IMR-90 (cell line): ENCODE measurements around the gene CALU. TPM values are rescaled to one million over a fixed set of nuclear protein-coding genes. Genes with fewer than 3 reads are reported as not detected.

Experiments
- ATAC-seq: fragments of 200-7000 bp; cut with Tn5 transposase; 2 replicates; pipeline ENCODE4 v1.9.1; 2020; ENCODE audit warnings: low read depth, mild to moderate bottlenecking, moderate library complexity
- BruUV-seq: library from RNA; stranded (reverse); fragments of 400-500 nt; replicated peaks from 2 replicates; lab custom pipeline; 2021; lab: Mats Ljungman, UMichigan
- CTCF ChIA-PET: fragments of 300-600 bp; formaldehyde crosslinking; extraction: SDS; loops from one replicate; lab custom pipeline; 2021; ENCODE audit warnings: antibody characterized with exemption; lab: Yijun Ruan, JAX
- POLR2A ChIA-PET: fragments of 300-600 bp; sonication (Branson Sonifier 250); formaldehyde crosslinking; loops from one replicate; lab custom pipeline; 2022; ENCODE audit warnings: antibody characterized with exemption; ENCODE audit not compliant: unreplicated experiment; lab: Charles Lee
- DNase-seq: peaks from one replicate; pipeline ENCODE4 v3.0.0; 2013
- H2AFZ ChIP-seq: replicated peaks from 2 replicates; pipeline ENCODE3; 2013; ENCODE audit warnings: low read length, mild to moderate bottlenecking; ENCODE audit not compliant: poor library complexity
- H2AK5ac ChIP-seq: 2 replicates; pipeline ENCODE4 v1.6.1; 2013; ENCODE audit warnings: low read depth, low read length, inconsistent platforms
- H2AK9ac ChIP-seq: replicated peaks from 2 replicates; pipeline ENCODE3; 2013; ENCODE audit warnings: mild to moderate bottlenecking, low read depth, low read length, moderate library complexity; ENCODE audit not compliant: poor library complexity
- H2BK120ac ChIP-seq: 2 replicates; pipeline ENCODE4 v1.6.1; 2013; ENCODE audit warnings: low read depth, low read length, inconsistent platforms
- H2BK15ac ChIP-seq: 3 replicates; pipeline ENCODE4 v1.6.1; 2013; ENCODE audit warnings: low read depth, low read length, inconsistent platforms
- H2BK20ac ChIP-seq: 2 replicates; pipeline ENCODE4 v1.6.1; 2013; ENCODE audit warnings: low read depth, mild to moderate bottlenecking, inconsistent platforms, low read length, moderate library complexity
- H2BK5ac ChIP-seq: 2 replicates; pipeline ENCODE4 v1.6.1; 2013; ENCODE audit warnings: mild to moderate bottlenecking, low read depth, low read length, inconsistent platforms; ENCODE audit not compliant: poor library complexity, severe bottlenecking
- H3K14ac ChIP-seq: replicated peaks from 2 replicates; pipeline ENCODE4 v1.6.1; 2013; ENCODE audit warnings: low read depth, low read length, inconsistent platforms
- H3K18ac ChIP-seq: 2 replicates; pipeline ENCODE4 v1.6.1; 2013; ENCODE audit warnings: low read depth, low read length, control low read depth
- H3K23ac ChIP-seq: 2 replicates; pipeline ENCODE4 v1.6.1; 2013; ENCODE audit warnings: low read depth, low read length, inconsistent platforms
- H3K27ac ChIP-seq: 2 replicates; pipeline ENCODE4 v1.5.1; 2013; ENCODE audit warnings: mild to moderate bottlenecking, control low read depth, low read length; ENCODE audit not compliant: insufficient read depth
- H3K27me3 ChIP-seq: 2 replicates; pipeline ENCODE4 v1.6.1; 2013; ENCODE audit warnings: low read length; ENCODE audit not compliant: control insufficient read depth, insufficient read depth
- H3K36me3 ChIP-seq: 2 replicates; pipeline ENCODE4 v1.6.1; 2013; ENCODE audit warnings: low read length, mixed read lengths; ENCODE audit not compliant: control insufficient read depth, insufficient read depth
- H3K4ac ChIP-seq: 2 replicates; pipeline ENCODE4 v1.6.1; 2013; ENCODE audit warnings: low read depth, low read length, inconsistent platforms
- H3K4me1 ChIP-seq: 2 replicates; pipeline ENCODE4 v1.6.1; 2013; ENCODE audit warnings: low read length, mixed read lengths; ENCODE audit not compliant: control insufficient read depth, insufficient read depth
- H3K4me2 ChIP-seq: 2 replicates; pipeline ENCODE4 v1.6.1; 2013; ENCODE audit warnings: low read depth, mild to moderate bottlenecking, control low read depth, low read length, moderate library complexity
- H3K4me3 ChIP-seq: 2 replicates; pipeline ENCODE4 v1.5.1; 2013; ENCODE audit warnings: low read depth, mild to moderate bottlenecking, control low read depth, low read length, moderate library complexity; ENCODE audit not compliant: insufficient read depth
- H3K56ac ChIP-seq: 2 replicates; pipeline ENCODE4 v1.6.1; 2013; ENCODE audit warnings: low read length, inconsistent platforms; ENCODE audit not compliant: insufficient read depth; ENCODE audit errors: extremely low read depth
- H3K79me1 ChIP-seq, 2 experiments: 2 replicates each; pipeline ENCODE4 v1.6.1; 2013; ENCODE audit warnings: low read length in 2 of 2, inconsistent platforms in 1 of 2, low read depth in 1 of 2
- H3K9ac ChIP-seq: 2 replicates; pipeline ENCODE4 v1.6.1; 2013; ENCODE audit warnings: low read depth, low read length, control low read depth
- H3K9me1 ChIP-seq: 2 replicates; pipeline ENCODE4 v1.6.1; 2013; ENCODE audit warnings: low read length, inconsistent platforms; ENCODE audit not compliant: insufficient read depth
- H3K9me3 ChIP-seq: 2 replicates; pipeline ENCODE4 v1.6.1; 2013; ENCODE audit warnings: low read length; ENCODE audit not compliant: control insufficient read depth, insufficient read depth
- H4K20me1 ChIP-seq: 2 replicates; pipeline ENCODE4 v1.6.1; 2013; ENCODE audit warnings: low read length, inconsistent platforms; ENCODE audit not compliant: insufficient read depth
- H4K5ac ChIP-seq: 2 replicates; pipeline ENCODE4 v1.6.1; 2013; ENCODE audit warnings: mild to moderate bottlenecking, low read depth, low read length, control low read depth
- H4K8ac ChIP-seq, 2 experiments: 2 replicates each; pipeline ENCODE4 v1.6.1; 2013; ENCODE audit warnings: low read depth in 2 of 2, low read length in 2 of 2, control low read depth in 1 of 2, inconsistent platforms in 1 of 2
- H4K91ac ChIP-seq: 2 replicates; pipeline ENCODE4 v1.6.1; 2013; ENCODE audit warnings: low read depth, low read length, inconsistent platforms; ENCODE audit not compliant: insufficient read depth
- BHLHE40 ChIP-seq: fragments of 150-350 bp; IDR thresholded peaks from 2 replicates; pipeline ENCODE4 v1.6.1; 2016; ENCODE audit warnings: mild to moderate bottlenecking, low read depth, low read length
- FOS ChIP-seq: fragments of 150-350 bp; IDR thresholded peaks from 2 replicates; pipeline ENCODE4 v1.6.1; 2016; ENCODE audit warnings: low read depth, low read length
- MAFK ChIP-seq: IDR thresholded peaks from 2 replicates; pipeline ENCODE4 v1.6.1; 2012; ENCODE audit warnings: low read depth, low read length, improper control_type of control experiment
- MAZ ChIP-seq: IDR thresholded peaks from 2 replicates; pipeline ENCODE4 v1.6.1; 2012; ENCODE audit warnings: low read depth, mild to moderate bottlenecking, low read length, improper control_type of control experiment, moderate library complexity, borderline replicate concordance
- MXI1 ChIP-seq: IDR thresholded peaks from 2 replicates; pipeline ENCODE4 v1.6.1; 2012; ENCODE audit warnings: low read depth, mild to moderate bottlenecking, low read length, moderate library complexity, borderline replicate concordance
- NFE2L2 ChIP-seq: fragments of 150-350 bp; IDR thresholded peaks from 2 replicates; pipeline ENCODE4 v1.6.1; 2016; ENCODE audit warnings: low read depth, mild to moderate bottlenecking, low read length
- POLR2A ChIP-seq: IDR thresholded peaks from 2 replicates; pipeline ENCODE4 v1.6.1; 2012; ENCODE audit warnings: mild to moderate bottlenecking, low read depth, low read length
- RAD21 ChIP-seq: IDR thresholded peaks from 2 replicates; pipeline ENCODE4 v1.6.1; 2012; ENCODE audit warnings: low read length, improper control_type of control experiment
- RCOR1 ChIP-seq: IDR thresholded peaks from 2 replicates; pipeline ENCODE4 v1.6.1; 2012; ENCODE audit warnings: mild to moderate bottlenecking, low read length, improper control_type of control experiment; ENCODE audit not compliant: insufficient replicate concordance
- RFX5 ChIP-seq: IDR thresholded peaks from 2 replicates; pipeline ENCODE4 v1.8.0; 2012; ENCODE audit warnings: low read depth, mild to moderate bottlenecking, low read length, moderate library complexity
- SMC3 ChIP-seq: fragments of 150-350 bp; IDR thresholded peaks from 2 replicates; pipeline ENCODE4 v1.6.1; 2016; ENCODE audit warnings: low read depth, mild to moderate bottlenecking, antibody characterized with exemption, low read length, moderate library complexity
- USF2 ChIP-seq: fragments of 150-350 bp; IDR thresholded peaks from 2 replicates; pipeline ENCODE4 v1.6.1; 2017; ENCODE audit warnings: mild to moderate bottlenecking, antibody characterized with exemption, low read length, low read depth
- WGBS, 2 experiments: methylation state at CpG; one replicate each; pipeline versions ENCODE4 v1.1.5 to v1.1.7; 2013; ENCODE audit warnings: missing lambda C conversion rate in 2 of 2; ENCODE audit not compliant: insufficient read length in 1 of 2; ENCODE audit errors: extremely low coverage in 2 of 2; 5-methylcytosine and 5-hydroxymethylcytosine counted together
- dilution Hi-C: fragments of 300-500 bp; cut with HindIII; formaldehyde crosslinking; loops from one replicate; pipeline ENCODE4 v1.14.3; 2018; ENCODE audit warnings: low sequenced_read_pairs; ENCODE audit not compliant: unreplicated experiment
- in situ Hi-C: fragments of 300-500 bp; cut with MboI; formaldehyde crosslinking; loops from 3 replicates; pipeline ENCODE4 v1.14.3; 2019; ENCODE audit warnings: low sequenced_read_pairs, inconsistent platforms, mixed read lengths
- intact Hi-C: fragments of 100-400 bp; cut with micrococcal nuclease; formaldehyde crosslinking; loops from 2 replicates; pipeline ENCODE4 v1.10.0; 2022
- polyA plus RNA-seq, 3 experiments: library from polyadenylated mRNA; depleted of rRNA; stranded (reverse); fragments of >200 nt; gene quantifications; 2 replicates each; pipeline ENCODE4 v1.2.3, GENCODE V29; 2012; ENCODE audit warnings: low replicate concordance in 1 of 3
- total RNA-seq: library from RNA; depleted of rRNA; stranded (reverse); fragments of >200 nt; gene quantifications from 2 replicates; pipeline ENCODE4 v1.2.3, GENCODE V29; 2012
- TF ChIP-seq, protein P1 (sequence below): conservative IDR thresholded peaks from 2 replicates; pipeline ENCODE4 v1.5.1; 2012; ENCODE audit warnings: mild to moderate bottlenecking, low read depth, low read length, improper control_type of control experiment
- TF ChIP-seq, protein P2 (sequence below): fragments of 150-350 bp; IDR thresholded peaks from 2 replicates; pipeline ENCODE4 v1.6.1; 2016; ENCODE audit warnings: low read depth, mild to moderate bottlenecking, low read length, moderate library complexity, borderline replicate concordance

The CALU gene
- total and polyA plus RNA-seq, 2 of the 4 experiments (the other 2 are of a cell fraction), result 421 to 525 TPM

- 100% methylated on average over 2 of the region's 12 CpGs; no CpG with 5 or more reads in 1 of the 2 experiments for WGBS, 2 experiments
- POLR2A ChIA-PET, result no interaction called here
- dilution Hi-C loops, result no loop called here
- H2AFZ ChIP-seq, result no peak overlapping the region
- H3K9me3 ChIP-seq, result no peaks in the 10 kb centered on the region
- H3K4me3 ChIP-seq, result no peak overlapping the region
- ATAC-seq, result no peak
- H4K91ac ChIP-seq, result no peak overlapping the region
- no peak overlapping the region for H2BK120ac ChIP-seq
- H3K56ac ChIP-seq, result no peak overlapping the region
- peaks cover 11% of the 10 kb centered on the region for H3K9me1 ChIP-seq
- no peak overlapping the region for H2BK20ac ChIP-seq
- H3K27me3 ChIP-seq, result no peaks in the 10 kb centered on the region
- BruUV-seq, result no TSS peak
- H3K18ac ChIP-seq, result no peak overlapping the region
- no peak overlapping the region for H3K14ac ChIP-seq
- peaks cover 45% of the 10 kb centered on the region; the same call in 1 of the 2 replicates for H4K20me1 ChIP-seq
- H3K23ac ChIP-seq, result no peak overlapping the region
- H2BK15ac ChIP-seq, result no peak overlapping the region
- no peak overlapping the region for H4K8ac ChIP-seq
- no peak overlapping the region for H2AK9ac ChIP-seq
- H3K36me3 ChIP-seq, result peaks cover 48% of the 10 kb centered on the region
- CTCF ChIA-PET, result no interaction called here
- H3K79me1 ChIP-seq, result peaks cover 14 to 33% of the 10 kb centered on the region in 2 experiments; a peak in 3 of 4 replicates
- in situ Hi-C loops, result no loop called here
- H2BK5ac ChIP-seq, result no peak overlapping the region
- no peak overlapping the region for H3K4ac ChIP-seq
- no peak overlapping the region for H2AK5ac ChIP-seq
- no peak overlapping the region for H3K9ac ChIP-seq
- no peak for DNase-seq
- no peak overlapping the region for H3K27ac ChIP-seq
- no peak for TF ChIP-seq NFE2L2
- no peak for TF ChIP-seq FOS
- no peak for TF ChIP-seq RCOR1
- no peak for TF ChIP-seq POLR2A
- no peak for TF ChIP-seq SMC3
- TF ChIP-seq, protein P1, sequence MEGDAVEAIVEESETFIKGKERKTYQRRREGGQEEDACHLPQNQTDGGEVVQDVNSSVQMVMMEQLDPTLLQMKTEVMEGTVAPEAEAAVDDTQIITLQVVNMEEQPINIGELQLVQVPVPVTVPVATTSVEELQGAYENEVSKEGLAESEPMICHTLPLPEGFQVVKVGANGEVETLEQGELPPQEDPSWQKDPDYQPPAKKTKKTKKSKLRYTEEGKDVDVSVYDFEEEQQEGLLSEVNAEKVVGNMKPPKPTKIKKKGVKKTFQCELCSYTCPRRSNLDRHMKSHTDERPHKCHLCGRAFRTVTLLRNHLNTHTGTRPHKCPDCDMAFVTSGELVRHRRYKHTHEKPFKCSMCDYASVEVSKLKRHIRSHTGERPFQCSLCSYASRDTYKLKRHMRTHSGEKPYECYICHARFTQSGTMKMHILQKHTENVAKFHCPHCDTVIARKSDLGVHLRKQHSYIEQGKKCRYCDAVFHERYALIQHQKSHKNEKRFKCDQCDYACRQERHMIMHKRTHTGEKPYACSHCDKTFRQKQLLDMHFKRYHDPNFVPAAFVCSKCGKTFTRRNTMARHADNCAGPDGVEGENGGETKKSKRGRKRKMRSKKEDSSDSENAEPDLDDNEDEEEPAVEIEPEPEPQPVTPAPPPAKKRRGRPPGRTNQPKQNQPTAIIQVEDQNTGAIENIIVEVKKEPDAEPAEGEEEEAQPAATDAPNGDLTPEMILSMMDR, result no peak
- TF ChIP-seq, protein P2, sequence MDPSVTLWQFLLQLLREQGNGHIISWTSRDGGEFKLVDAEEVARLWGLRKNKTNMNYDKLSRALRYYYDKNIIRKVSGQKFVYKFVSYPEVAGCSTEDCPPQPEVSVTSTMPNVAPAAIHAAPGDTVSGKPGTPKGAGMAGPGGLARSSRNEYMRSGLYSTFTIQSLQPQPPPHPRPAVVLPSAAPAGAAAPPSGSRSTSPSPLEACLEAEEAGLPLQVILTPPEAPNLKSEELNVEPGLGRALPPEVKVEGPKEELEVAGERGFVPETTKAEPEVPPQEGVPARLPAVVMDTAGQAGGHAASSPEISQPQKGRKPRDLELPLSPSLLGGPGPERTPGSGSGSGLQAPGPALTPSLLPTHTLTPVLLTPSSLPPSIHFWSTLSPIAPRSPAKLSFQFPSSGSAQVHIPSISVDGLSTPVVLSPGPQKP, result no peak
- no peak for TF ChIP-seq BHLHE40
- TF ChIP-seq MAZ, result no peak
- no peak for TF ChIP-seq RFX5
- TF ChIP-seq MAFK, result no peak
- TF ChIP-seq MXI1, result no peak
- TF ChIP-seq USF2, result no peak
- TF ChIP-seq RAD21, result no peak
- no peaks in the 10 kb centered on the region for H3K4me1 ChIP-seq
- H4K5ac ChIP-seq, result no peak overlapping the region
- no peak overlapping the region for H3K4me2 ChIP-seq
- intact Hi-C loops, result no loop called here
These were observed 34.4 kb downstream of the CALU start for GRCh38 chr7:128773604-128774003.
